ELF-1 (cell line): ENCODE results near the gene AGAP6.
"Not testable (repeated sequence)": the region's sequence is repeated elsewhere in the genome, so short reads cannot be mapped to it uniquely, and the experiment has no call there.

Experiments
- DNase-seq: peaks from one replicate; pipeline ENCODE4 v3.0.0-alpha.2; 2016; ENCODE audit warnings: low read depth, low spot score

Gene AGAP6

DNA sequence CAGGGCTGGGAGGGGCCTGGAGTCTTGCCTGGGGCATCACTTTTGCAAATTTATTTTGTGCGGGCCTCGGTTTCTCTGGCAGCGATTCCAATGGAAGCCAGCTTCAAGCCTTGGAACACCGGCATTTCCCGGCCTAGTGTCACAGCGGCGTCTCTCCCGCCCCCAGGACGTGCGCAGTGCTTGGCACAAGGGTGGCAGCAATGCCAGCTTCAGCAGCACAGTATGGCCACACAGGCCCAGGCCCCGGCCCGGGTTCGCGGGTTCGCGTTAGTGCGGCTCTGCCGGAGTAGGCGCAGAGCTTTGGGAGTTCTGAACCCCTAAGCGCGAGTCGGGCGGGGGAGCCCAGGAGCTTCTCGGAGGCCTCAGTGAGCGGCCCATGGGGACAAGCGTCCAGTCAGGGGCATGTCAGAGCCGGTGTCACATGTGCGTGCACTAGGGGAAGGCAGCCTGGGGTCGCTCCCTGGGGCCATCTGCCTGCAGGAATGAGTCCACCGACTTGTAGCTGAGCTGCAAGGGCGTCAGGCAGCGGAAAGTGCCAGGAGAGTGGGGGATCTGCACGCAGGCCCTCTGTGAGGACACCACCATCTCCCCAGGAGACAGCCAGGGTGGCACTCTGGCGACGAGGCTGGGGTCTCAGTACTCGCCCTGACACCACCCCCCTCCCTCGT lies 36.6 kb downstream of the AGAP6 start:
- DNase-seq: not testable (repeated sequence)

DNA sequence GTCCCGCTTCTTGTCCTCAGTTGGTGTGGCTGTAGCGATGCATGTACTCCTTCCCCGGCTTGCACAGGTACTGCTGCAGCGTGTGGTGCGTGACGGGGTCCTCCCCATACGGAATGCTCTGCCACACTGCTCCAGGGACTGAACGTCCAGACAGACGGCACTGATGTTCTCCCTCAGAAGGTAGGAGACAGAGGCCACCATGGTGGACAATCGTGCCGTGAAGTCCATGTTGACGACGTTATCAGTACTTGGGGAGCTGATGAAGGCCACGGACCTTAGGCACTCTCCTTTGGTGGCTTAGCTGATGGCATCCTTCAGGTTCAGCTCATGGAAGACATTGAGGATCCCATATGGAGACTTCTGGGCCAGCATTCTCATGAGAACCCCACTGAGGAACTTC lies 37.4 kb downstream of the AGAP6 start:
- no peak for DNase-seq

DNA sequence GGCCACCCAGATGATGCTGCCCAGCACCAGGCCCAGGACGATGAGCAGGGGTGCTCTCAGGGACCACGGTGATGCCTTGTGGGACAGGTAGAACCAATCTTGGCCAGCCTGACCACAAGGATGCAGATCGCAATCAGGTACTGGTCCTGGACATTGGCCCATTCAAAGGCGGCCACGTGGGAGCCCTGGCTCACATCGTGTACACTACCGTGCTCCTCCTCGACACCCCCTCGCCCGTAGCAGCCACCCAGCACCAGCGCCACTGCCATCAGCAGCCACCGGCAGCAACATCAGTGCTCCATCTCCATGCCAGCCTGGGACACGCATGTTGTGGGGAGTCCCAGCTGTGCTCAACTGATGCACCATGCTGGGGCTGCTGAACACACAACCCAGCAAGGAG lies 39.0 kb downstream of the AGAP6 start:
- no peak for DNase-seq

DNA sequence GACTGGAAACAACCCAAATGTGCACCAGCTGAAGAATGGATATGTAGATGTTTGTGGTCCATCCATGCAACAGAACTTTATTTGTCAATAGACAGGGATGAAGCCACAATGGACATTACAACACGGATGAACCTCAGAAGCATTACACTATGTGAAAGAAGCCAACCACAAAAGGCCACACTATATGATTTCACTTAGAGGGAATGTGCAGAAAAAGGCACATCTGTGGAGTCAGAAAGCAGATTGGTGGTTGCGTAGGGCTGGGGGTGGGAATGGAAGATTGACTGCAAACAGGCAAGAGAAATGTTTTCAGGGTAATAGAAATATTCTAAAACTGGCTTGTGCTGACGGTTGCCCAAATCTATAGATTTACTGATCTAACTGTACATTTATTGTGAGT lies 45.3 kb downstream of the AGAP6 start:
- no peak for DNase-seq

DNA sequence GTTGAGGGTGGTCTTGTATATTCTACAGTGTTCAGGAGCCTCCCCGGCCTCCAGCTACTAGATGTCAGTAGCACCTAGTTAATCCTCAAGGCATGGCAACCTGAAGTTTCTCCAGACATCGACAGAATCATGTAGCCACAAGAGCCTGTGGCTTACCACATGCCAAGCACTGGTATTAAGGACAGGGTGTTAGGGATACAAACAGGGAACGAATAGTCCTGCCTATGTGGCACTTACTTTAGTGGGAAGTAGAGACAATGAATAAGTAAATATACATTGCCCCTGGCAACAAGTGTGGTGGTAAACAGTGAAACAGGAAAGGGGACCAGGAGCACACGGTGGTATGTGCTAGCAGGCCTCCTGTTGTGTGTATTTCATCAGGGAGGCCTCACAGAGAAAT lies 47.1 kb downstream of the AGAP6 start:
- peak; percentile 4 for DNase-seq

DNA sequence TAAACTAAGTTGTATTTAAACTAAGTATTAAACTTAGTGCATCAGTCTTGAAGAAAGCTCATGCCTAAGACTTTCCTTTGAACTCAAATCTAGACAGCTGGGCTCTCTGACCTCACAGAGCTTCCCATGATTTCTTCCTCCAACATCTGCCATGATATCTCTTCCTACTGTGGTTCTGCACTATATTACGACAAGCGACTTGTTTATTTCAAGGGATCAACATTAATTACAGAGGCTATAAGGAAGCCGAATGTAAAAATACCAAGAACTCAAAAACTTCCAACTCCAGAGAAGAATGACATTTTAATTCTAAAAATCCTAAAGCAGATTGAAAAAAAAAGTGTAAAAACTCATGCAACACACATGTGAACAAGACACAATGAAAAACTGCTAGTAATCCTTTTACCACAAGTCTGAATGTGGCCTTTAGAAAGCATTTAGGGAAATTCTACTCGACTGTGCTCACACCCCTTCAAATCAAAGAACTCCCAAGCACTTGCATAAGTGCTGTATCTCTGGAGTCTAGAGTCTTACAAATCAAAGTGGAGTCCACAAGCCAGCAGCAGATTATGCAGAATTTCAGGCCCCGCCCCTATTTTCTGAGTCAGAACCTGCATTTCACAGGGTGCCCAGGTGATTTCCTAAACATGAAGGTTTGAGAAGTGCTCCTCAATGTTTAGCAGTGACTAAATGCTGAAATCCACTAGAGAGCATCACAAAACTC lies 56.9 kb downstream of the AGAP6 start:
- peak; percentile 4 for DNase-seq

DNA sequence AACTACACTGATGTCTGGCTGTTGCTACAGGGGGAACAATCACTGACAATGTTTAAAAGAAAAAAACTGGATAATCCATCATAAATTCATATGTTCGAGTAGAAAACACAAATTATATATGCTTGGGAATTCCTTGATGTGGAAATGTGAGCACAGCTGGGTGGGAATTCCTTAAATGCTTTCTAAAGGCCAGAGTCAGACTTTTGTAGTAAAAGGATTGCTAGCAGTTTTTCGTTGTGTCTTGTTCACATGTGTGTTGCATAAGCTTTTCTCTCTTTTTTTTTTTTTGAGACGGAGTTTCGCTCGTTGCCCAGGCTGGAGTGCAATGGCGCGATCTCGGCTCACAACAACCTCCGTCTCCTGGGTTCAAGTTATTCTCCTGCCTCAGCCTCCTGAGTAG lies 58.3 kb downstream of the AGAP6 start:
- DNase-seq: not testable (repeated sequence)

DNA sequence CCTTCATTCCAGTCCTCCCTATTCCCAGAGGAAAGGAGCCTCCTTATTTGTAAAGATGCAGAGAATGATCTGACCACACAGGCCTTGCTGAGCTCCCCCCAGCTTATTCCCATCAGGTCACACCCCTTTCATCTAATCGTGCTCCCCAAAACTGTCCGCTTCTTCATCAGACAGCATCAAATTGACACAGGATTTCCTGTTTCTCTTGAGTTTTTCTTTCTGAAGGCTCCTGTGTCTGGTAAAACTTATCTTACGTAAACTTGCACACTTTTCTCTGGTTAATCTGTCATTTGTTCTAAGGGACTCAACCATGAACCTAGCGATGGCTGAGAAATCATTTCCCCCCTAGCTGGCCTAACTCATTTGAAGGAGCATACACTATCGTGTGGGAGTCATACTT lies 59.4 kb downstream of the AGAP6 start:
- DNase-seq: not testable (repeated sequence)

DNA sequence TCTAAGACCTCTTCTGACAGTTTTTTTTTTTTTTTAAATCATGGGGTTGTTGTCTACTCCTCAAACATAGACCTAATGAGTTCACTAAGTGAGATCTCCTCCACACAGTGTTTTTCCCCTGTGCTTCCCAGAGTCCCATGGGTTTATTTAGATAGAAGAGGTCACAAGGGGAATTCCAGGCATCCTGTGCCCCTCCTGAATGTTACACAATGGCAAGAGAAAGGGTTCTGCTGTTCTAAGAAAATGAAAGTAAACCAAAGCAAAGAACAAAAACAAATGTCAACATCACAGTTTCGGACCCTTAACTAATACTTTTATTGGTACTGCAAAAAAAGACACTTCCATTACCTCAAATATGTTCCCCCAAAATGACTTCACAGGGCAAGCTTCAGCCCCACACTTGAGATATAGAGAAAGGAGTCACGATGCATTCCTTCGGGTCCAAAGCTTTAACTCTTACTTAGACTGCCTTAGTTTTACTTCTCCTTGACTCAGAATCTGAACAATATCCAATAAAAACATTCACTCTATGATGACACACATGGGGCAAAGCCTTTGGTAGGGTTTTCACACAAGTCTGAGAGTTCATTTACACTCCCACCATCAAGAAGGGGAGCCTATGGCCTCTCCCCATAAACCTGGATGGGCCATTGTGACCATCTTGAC lies 63.9 kb downstream of the AGAP6 start:
- DNase-seq: not testable (repeated sequence)

DNA sequence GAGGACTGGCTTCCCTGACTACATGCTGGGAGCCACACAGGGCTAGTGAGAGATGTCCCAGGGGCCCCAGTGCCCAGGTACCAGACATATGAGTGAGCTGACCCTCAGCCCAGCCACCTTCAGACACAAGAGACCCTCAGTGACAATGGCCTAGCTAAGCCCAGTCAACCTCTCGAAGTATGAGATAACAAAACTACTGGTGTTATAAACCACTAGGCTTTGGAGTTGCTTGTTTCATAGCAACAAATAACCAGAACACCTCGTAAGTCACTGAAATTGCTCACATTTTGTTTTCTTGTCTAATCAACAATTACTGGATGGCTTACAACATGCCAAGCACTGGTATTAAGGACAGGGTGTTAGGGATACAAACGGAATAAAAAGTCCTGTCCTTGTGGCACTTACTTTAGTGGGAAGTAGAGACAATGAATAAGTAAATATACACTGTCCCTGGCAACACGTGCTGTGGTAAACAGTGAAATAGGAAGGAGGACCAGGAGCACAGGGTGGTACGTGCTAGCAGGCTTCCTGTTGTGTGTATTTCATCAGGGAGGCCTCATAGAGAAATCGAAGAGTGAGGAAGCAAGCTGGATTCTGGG lies 64.7 kb downstream of the AGAP6 start:
- not testable (repeated sequence) for DNase-seq

DNA sequence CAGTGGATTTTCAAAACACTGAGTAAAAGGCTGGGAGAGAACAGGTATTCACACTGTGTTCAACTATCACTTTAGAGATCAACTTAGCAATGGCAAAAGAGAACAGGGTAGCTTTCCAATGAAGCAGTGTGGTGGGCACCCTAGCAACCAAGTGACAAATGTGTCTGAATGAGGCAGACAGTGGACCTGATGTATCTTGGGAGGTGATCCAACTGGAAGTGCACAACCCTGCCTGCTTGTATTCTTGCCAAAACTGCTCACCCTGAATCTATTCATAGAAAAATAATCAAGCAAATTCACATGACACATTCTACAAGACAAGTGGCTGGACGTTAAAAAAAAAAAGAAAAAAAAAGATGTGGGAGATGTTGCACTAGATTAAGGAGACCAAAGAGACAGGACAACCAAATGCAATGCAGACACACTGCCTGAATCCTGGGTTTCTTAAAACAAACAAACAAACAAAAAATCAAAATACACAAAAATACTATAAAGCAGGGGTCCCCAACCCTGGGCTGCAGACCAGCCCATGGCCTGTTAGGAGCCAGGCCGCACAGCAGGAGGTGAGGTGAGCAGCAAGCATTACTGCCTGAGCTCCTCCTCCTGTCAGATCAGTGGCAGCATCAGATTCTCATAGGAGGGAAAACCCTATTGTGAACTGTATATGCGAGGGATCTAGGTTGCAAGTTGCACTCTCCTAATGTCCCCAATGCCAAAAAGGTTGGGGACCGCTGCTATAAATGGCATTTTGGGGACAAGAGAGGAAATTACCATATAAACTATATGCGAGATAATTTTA lies 67.5 kb downstream of the AGAP6 start:
- not testable (repeated sequence) for DNase-seq

DNA sequence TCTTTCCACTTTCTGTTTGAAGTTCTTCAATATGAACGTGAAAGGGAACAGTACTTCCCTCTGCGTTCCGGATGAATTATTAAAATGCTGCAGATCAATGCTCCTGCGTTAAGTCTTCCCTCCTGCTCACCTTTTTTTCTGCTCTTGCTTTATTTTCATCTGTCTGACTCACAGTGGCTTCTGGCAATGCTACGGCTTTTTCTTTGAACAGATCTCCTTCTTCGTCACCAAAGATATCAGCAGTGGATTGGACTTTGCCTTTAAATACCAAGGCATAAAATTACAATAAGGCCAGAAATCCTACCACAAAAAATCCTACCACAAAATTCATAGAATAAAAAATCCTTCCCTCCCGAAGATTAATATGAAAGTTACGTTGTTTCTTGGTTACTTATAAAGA lies 68.4 kb downstream of the AGAP6 start:
- DNase-seq: not testable (repeated sequence)

DNA sequence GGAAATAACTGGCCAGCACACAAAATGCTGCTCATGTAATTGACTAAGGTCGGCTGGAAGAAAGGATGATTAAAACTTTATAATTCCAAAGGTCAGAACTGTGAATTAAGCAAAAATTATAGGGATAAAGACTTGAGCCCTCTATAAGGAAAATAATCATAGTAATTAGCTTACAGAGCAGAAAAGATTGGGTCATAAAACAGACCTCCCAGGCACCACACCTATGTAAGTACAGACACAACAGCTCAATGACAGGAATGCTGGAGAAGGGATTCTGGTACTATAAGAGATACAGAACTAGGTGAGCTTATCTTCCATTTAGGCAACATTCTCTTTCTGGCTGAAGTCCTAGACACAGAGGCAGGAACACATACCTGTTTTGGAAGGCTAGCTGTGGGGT lies 70.5 kb downstream of the AGAP6 start:
- not testable (repeated sequence) for DNase-seq

DNA sequence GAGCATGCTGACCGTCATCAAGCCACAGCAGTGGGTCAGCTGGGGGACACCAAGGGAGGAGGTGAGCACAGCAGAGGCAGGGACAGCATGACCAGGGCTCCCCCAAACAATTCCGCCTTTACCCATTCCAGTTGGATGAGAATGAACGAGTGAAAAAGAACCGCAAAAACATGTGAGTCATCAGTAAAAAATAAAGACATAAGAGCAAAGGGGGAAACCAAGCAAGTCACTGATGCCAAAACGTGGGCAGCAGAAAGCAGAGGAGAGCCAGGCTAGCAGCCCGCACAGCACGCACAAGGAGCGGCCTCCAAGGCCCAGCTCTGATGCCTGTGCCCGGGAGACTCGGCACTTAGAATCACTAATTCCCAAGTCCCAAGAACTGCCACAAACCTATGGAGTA lies 71.7 kb downstream of the AGAP6 start:
- not testable (repeated sequence) for DNase-seq
